Peyer's patch (tissue), 4 donors: ENCODE results near the gene SRRM2.

Source experiments
- POLR2A ChIP-seq, 2 donors: fragments of 450-650 bp; IDR thresholded peaks; one replicate each; pipeline ENCODE4 v1.5.1; 2017; ENCODE audit warnings: antibody characterized with exemption in 2 of 2, mild to moderate bottlenecking in 2 of 2, moderate library complexity in 2 of 2
- TF ChIP-seq, protein P1 (sequence below), 6 experiments: fragments of 450-650 bp in 4 of 6; fragments of 200-600 bp in 2 of 6; sonication (generic) in 1 of 6; IDR thresholded peaks; one replicate each; pipeline ENCODE4 v1.5.1; 2017 to 2019; ENCODE audit warnings: antibody characterized with exemption in 6 of 6, mild to moderate bottlenecking in 3 of 6, moderate library complexity in 1 of 6

DNA sequence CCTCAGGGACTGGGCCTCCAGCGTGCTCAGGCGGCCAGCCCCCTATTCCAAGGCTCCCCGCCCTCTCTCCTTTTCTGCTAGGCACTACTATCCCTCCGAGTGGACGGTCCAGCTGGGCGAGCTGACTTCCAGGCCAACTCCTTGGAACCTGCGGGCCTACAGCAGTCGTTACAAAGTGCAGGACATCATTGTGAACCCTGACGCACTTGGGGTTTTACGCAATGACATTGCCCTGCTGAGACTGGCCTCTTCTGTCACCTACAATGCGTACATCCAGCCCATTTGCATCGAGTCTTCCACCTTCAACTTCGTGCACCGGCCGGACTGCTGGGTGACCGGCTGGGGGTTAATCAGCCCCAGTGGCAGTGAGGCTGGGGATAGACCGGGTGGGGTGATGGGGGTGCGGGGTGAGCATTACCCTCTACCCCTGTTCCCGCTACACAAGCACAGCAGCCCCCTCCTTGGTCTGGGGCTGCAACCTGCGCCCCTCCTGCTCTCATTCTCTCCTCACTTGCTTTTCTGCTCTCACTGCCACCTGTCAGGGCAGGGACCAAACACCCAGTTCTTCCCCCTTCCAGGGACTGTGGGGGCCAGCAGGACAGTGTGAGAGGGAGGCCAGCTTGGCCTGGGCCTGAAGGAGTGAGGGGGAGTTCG, 46.9 kb downstream of the SRRM2 start:
- TF ChIP-seq, protein P1, sequence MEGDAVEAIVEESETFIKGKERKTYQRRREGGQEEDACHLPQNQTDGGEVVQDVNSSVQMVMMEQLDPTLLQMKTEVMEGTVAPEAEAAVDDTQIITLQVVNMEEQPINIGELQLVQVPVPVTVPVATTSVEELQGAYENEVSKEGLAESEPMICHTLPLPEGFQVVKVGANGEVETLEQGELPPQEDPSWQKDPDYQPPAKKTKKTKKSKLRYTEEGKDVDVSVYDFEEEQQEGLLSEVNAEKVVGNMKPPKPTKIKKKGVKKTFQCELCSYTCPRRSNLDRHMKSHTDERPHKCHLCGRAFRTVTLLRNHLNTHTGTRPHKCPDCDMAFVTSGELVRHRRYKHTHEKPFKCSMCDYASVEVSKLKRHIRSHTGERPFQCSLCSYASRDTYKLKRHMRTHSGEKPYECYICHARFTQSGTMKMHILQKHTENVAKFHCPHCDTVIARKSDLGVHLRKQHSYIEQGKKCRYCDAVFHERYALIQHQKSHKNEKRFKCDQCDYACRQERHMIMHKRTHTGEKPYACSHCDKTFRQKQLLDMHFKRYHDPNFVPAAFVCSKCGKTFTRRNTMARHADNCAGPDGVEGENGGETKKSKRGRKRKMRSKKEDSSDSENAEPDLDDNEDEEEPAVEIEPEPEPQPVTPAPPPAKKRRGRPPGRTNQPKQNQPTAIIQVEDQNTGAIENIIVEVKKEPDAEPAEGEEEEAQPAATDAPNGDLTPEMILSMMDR (IDR thresholded peaks at IDR 0.05) = no peak
- TF ChIP-seq POLR2A (IDR thresholded peaks at IDR 0.05) = no peak
